ENCODE data around the gene ODC1.

ODC1 gene

DNA sequence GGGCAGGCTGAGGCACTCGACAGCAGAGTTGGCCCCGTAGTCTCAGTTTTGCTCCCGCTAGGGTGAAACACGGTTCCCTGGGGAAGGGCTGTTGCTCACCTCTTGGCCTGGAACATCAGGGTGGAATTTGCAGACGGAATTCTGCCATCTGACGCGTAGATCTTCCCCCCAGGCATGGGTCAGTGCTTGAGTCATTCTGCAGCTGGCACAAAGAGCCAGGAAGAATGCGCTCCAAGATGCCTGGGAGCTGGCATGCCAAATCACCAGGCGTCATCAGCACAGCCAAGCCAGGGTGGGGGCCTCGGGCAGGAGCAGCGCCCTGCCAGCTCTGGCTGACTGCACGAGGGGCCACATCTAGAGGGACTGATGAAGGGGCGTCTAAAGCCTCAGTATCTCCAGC is 42.7 kb downstream of the ODC1 start:
- DNase-seq (ENCODE audit: low read depth): peak; percentile 98
- no peak overlapping the region for H3K4me3 ChIP-seq (ENCODE audit: low read length)
- TF ChIP-seq, protein P1, sequence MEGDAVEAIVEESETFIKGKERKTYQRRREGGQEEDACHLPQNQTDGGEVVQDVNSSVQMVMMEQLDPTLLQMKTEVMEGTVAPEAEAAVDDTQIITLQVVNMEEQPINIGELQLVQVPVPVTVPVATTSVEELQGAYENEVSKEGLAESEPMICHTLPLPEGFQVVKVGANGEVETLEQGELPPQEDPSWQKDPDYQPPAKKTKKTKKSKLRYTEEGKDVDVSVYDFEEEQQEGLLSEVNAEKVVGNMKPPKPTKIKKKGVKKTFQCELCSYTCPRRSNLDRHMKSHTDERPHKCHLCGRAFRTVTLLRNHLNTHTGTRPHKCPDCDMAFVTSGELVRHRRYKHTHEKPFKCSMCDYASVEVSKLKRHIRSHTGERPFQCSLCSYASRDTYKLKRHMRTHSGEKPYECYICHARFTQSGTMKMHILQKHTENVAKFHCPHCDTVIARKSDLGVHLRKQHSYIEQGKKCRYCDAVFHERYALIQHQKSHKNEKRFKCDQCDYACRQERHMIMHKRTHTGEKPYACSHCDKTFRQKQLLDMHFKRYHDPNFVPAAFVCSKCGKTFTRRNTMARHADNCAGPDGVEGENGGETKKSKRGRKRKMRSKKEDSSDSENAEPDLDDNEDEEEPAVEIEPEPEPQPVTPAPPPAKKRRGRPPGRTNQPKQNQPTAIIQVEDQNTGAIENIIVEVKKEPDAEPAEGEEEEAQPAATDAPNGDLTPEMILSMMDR (conservative IDR thresholded peaks at IDR 0.05; ENCODE audit: low read depth, low read length): no peak

DNA sequence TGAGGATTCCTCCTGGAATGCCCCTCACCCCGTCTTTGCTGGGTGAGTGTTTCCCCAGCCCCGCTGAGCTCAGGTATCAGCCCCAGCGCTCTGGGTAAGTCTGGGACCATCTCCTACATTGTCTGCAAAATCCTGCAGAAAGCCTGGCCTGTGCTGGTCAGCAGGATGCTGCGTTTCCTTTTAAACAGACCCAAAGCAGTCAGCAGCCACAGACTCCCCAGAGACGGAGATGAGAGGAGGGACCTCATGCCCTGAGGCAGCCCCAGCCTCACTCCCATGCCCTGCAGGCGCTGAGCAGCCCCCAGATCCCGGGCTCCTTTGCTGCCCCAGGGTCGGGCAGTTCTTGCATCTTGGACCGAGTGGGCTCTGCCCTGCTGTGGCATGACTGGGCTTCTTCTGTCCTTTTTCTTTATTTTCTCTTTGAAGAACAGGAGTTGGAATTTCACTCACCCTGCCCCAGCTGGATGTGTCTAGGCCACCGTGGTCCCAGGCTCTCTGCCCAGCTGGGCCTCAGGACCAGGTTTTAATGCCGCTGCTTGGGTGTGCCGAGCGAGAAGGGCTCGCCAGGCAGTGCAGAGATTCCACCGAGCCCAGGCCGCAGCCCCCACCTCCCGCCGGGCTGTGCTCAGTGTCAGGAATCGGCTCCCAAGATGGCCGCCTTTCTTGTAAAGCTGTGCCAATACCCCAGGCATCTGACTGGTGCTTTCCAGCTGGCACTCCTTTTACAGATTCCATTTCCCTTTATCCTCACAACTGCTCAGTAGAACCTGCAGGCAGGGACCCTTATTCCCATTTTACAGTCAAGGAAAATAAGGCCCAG is 43.6 kb downstream of the ODC1 start:
- DNase-seq (ENCODE audit: low read depth): no peak
- H3K4me3 ChIP-seq (ENCODE audit: low read length): no peak overlapping the region
- TF ChIP-seq, protein P1 (conservative IDR thresholded peaks at IDR 0.05; ENCODE audit: low read depth, low read length): no peak

DNA sequence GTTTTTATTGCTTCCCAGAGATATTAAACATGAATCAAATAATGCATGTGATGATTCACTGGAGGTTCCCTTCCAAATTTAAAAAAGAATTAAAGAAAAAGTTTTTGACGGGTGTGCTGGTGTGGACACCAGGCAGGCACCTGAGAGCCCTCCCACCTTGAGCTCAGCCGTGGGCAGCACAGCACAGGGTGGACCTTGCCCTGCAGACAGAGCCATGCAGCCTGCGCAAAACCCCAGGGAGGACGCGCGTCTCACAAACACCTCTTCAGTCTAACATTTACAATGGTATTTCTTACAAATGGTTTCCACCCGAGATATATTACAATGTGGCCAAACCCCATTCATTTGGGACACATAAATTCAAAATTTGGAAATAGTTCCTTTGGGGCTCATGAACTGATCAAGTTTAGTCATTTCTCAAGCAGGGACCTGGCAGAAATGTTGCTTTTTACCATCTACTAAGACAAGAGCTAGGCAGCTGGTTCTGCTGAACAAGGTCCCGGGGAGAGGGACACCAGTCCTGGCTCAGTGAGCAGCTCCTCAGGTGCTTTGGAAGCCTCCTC is 45.4 kb downstream of the ODC1 start:
- no peak for DNase-seq (ENCODE audit: low read depth)
- TF ChIP-seq, protein P1 (conservative IDR thresholded peaks at IDR 0.05; ENCODE audit: low read depth, low read length): no peak
- H3K4me3 ChIP-seq (ENCODE audit: low read length): no peak overlapping the region

DNA sequence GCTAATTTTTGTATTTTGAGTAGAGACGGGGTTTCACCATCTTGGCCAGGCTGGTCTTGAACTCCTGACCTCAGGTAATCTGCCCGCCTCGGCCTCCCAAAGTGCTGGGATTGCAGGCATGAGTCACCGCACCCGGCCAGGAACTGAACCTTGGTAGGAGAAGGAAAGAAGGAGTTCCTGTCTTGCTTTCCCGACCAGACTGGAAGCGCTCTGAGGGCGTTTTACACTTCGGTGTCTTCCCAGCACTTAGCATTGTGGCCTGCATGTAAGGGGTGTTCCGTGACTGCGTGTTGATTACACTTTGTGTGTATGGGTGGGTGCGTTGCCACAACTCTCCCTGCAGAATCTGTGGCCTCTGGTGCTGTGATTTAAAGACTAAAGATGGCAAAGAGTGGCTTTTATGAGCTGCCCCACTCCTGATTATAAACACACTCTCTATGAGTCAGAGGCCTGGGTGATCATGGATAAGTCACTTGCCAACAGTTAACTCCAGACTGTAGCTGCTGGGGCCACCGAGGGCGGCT is 46.0 kb downstream of the ODC1 start:
- DNase-seq (ENCODE audit: low read depth): no peak
- H3K4me3 ChIP-seq (ENCODE audit: low read length): no peak overlapping the region
- TF ChIP-seq, protein P1 (conservative IDR thresholded peaks at IDR 0.05; ENCODE audit: low read depth, low read length): no peak

DNA sequence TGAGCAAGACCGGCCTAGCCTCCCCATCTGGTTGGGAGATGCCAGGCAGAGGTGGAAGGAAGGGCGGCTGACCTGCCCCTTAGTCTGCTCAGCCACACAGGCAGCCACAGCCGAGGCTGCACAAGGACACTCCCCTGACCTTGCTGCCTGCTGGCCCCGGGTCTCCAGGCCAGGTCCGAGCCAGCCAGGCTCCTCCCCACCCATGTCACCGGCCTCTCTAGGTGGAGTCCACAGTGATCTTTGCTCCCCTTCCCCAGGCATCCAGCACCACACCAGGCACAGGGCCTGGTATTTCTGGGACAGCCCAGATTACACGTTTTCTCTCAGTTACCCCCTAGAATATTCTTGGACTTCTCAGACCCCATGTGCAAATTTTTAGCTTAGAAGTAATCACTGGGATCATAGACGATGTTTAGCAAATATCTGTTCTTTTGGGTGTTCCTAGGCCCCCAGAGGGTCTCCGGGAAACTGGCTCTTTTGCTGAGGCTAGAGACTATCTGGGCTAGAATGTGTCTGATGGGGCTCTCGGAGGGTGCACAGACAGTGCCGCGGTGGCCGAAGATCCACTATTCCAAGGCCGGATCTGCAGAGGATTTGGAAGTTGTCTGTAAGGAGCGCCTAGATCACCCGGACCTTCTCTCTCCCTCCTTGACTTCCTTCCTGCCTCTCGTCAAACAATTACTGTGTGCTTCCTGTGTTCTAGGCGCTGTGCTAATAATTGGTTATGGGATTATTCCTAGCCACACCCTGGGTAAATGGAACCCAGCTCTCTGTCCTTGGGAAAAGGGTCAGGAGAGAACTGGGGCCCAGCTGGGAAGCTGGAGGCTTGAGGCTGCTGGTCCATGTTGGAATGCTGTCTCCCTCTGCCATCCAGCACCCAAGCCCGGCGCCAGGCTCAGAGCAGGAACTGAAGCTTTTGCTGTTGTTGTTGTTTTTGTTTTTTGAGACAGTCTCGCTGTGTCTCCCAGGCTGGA is 46.9 kb downstream of the ODC1 start:
- no peak overlapping the region for H3K4me3 ChIP-seq (ENCODE audit: low read length)
- TF ChIP-seq, protein P1 (conservative IDR thresholded peaks at IDR 0.05; ENCODE audit: low read depth, low read length): no peak
- no peak for DNase-seq (ENCODE audit: low read depth)

DNA sequence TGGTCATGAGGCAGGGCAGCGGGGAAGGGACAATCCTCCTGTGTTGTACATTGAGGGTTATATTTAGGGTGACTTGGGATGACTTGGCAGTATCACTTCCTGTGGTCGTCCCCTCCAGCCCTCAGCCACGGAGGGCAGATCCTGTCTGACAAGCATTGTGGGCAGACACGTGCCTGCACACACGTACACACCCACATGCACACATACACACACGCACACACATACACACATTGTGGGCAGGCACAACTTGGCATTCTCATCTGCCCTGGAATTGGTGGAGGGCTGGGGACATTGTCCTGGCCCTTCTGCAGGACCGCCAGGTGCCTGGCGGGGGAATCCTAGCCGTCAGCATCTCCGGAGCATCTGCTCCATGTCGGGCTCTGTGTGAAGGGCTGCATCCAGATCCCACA is 47.6 kb downstream of the ODC1 start:
- no peak for DNase-seq (ENCODE audit: low read depth)
- TF ChIP-seq, protein P1 (conservative IDR thresholded peaks at IDR 0.05; ENCODE audit: low read depth, low read length): no peak
- H3K4me3 ChIP-seq (ENCODE audit: low read length): no peak overlapping the region

Data from retinal pigment epithelial cell (primary cell).